HG03095 (cell line): ENCODE measurements around the gene KRTAP9-7.
"Not testable (repeated sequence)": the region's sequence is repeated elsewhere in the genome, so short reads cannot be mapped to it uniquely, and the experiment has no call there.

Experiments
- ATAC-seq: cut with Tn5 transposase; IDR thresholded peaks from one replicate; pipeline ENCODE4 v1.9.1; 2021; ENCODE audit warnings: moderate library complexity; ENCODE audit not compliant: unreplicated experiment

The KRTAP9-7 gene

GRCh38 chr17:41271323-41271722 lies 4.2 kb upstream of the KRTAP9-7 start:
- not testable (repeated sequence) for ATAC-seq

- ATAC-seq: no peak
Measured at GRCh38 chr17:41271858-41272257, 3.6 kb upstream of the KRTAP9-7 start.

GRCh38 chr17:41278176-41278955 lies 2.9 kb downstream of the KRTAP9-7 start:
- ATAC-seq: no peak

- ATAC-seq: no peak
Measured at GRCh38 chr17:41284043-41284442, 8.5 kb downstream of the KRTAP9-7 start.

GRCh38 chr17:41284546-41284945 lies 9.0 kb downstream of the KRTAP9-7 start:
- no peak for ATAC-seq

GRCh38 chr17:41287050-41287449 lies 11.6 kb downstream of the KRTAP9-7 start:
- ATAC-seq: no peak

GRCh38 chr17:41294016-41294415 lies 18.5 kb downstream of the KRTAP9-7 start:
- ATAC-seq: no peak

GRCh38 chr17:41296846-41297245 lies 21.3 kb downstream of the KRTAP9-7 start:
- ATAC-seq: no peak

GRCh38 chr17:41298458-41299135 lies 23.1 kb downstream of the KRTAP9-7 start:
- ATAC-seq: no peak

GRCh38 chr17:41301204-41301790 lies 25.8 kb downstream of the KRTAP9-7 start:
- no peak for ATAC-seq

- ATAC-seq: no peak
Measured at GRCh38 chr17:41301916-41302901, 26.7 kb downstream of the KRTAP9-7 start, which contains the start of gene KRTAP29-1. Gene KRTAP29-1, minus strand, starts transcription at chr17:41302851. Its CDS starts 0 bp downstream, at chr17:41302851.

GRCh38 chr17:41302981-41303380 lies 27.5 kb downstream of the KRTAP9-7 start:
- no peak for ATAC-seq

- ATAC-seq: no peak
Measured at GRCh38 chr17:41304091-41304490, 28.6 kb downstream of the KRTAP9-7 start.

- ATAC-seq: no peak
Measured at GRCh38 chr17:41307647-41308046, 32.1 kb downstream of the KRTAP9-7 start.

GRCh38 chr17:41308251-41308917 lies 32.9 kb downstream of the KRTAP9-7 start:
- ATAC-seq: no peak

GRCh38 chr17:41308918-41309359 lies 33.4 kb downstream of the KRTAP9-7 start, which contains the start of gene KRTAP16-1:
Gene KRTAP16-1, minus strand, starts transcription at chr17:41309309. Its CDS starts 56 bp downstream, at chr17:41309253.
- ATAC-seq: no peak

- ATAC-seq: no peak
Measured at GRCh38 chr17:41311111-41311510, 35.6 kb downstream of the KRTAP9-7 start.

- ATAC-seq: no peak
Measured at GRCh38 chr17:41315204-41315794, 39.8 kb downstream of the KRTAP9-7 start, which contains the start of gene KRTAP17-1. Gene KRTAP17-1, minus strand, starts transcription at chr17:41315710. Its CDS starts 60 bp downstream, at chr17:41315650.

GRCh38 chr17:41315814-41316445 lies 40.4 kb downstream of the KRTAP9-7 start:
- no peak for ATAC-seq
